ENCODE results near the gene RNF227. TPM values are rescaled to one million over a fixed set of nuclear protein-coding genes. Genes with fewer than 3 reads are reported as not detected.
A peak's percentile ranks its signal among the peaks of the same experiment; 100 is the strongest.

RNF227 gene
- total RNA-seq, 2 experiments from 2014 or later: 3.8 to 4.7 TPM

DNA sequence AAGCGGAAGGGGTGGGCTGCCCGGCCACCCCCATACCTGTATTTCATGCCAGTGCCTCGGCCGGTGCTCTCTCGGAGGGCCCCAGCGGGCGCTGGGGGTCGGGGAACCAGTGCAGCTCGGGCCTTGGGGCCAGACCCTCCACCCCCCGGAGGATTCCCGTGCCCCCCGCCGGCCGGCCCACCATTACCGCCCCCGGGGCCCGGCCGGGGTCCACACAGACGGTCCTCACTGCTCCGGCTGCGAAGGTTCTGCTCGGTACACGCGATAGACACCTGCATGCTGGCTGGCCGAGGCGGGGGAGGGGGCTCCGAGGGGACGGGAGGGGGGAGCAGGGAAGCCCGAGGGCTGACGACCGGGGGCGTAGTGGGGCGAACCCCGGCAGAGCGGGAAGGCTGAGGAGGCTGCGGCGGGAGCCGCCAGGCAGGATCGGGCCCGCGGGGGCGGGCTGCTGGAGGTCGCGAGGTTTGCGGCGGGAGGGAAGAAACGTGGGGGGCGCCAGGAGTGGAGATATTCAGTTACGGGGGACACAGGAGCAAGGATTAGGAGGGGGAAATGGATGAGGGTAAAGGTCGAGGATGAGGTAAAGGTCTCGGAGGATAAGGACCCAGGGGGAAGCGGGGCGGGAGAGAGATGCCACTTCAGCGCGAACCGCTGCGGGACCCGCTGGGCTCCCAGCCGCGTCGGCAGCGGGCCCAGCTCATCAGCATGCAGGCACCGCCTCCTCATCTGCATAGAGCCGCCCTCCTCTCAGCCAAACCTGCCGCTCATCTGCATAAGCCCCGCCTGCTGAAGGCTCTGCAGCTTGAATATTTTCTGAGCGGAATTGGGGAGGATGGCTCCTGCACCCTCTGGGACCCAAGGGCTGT, 13.3 kb upstream of the RNF227 start, which contains the start of gene KCNAB3:
TSS of gene KCNAB3 (minus strand) at position 699 of the 866 bp plus-strand sequence. CDS start at position 278, 421 bp downstream.
- no peak for DNase-seq (ENCODE audit: low spot score)
- H3K27ac ChIP-seq (ENCODE audit: low read depth, low read length, poor library complexity, severe bottlenecking): no peak within 1 kb of the TSS
- POLR2A ChIA-PET: no interaction called here
- H3K4me1 ChIP-seq (ENCODE audit: insufficient read depth, low read length, poor library complexity, severe bottlenecking): peaks cover 21% of the 10 kb centered on the region
- no peak for TF ChIP-seq EZH2phosphoT487 (IDR thresholded peaks at IDR 0.05; ENCODE audit: borderline replicate concordance, low read depth, low read length)
- TF ChIP-seq, protein P1, sequence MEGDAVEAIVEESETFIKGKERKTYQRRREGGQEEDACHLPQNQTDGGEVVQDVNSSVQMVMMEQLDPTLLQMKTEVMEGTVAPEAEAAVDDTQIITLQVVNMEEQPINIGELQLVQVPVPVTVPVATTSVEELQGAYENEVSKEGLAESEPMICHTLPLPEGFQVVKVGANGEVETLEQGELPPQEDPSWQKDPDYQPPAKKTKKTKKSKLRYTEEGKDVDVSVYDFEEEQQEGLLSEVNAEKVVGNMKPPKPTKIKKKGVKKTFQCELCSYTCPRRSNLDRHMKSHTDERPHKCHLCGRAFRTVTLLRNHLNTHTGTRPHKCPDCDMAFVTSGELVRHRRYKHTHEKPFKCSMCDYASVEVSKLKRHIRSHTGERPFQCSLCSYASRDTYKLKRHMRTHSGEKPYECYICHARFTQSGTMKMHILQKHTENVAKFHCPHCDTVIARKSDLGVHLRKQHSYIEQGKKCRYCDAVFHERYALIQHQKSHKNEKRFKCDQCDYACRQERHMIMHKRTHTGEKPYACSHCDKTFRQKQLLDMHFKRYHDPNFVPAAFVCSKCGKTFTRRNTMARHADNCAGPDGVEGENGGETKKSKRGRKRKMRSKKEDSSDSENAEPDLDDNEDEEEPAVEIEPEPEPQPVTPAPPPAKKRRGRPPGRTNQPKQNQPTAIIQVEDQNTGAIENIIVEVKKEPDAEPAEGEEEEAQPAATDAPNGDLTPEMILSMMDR (conservative IDR thresholded peaks at IDR 0.05; ENCODE audit: low read length): no peak
- H3K79me2 ChIP-seq (ENCODE audit: insufficient read depth, low read depth, low read length): peaks cover 32% of the 10 kb centered on the region
- H2AFZ ChIP-seq (ENCODE audit: low read length): no peak within 1 kb of the TSS
- H3K9me2 ChIP-seq (ENCODE audit: insufficient read depth, low read length): no peaks in the 10 kb centered on the region
- intact Hi-C loops (cut with micrococcal nuclease; ENCODE audit: unreplicated experiment): no loop called here
- H3K4me3 ChIP-seq (ENCODE audit: low read depth, low read length, poor library complexity, severe bottlenecking): peak within 1 kb of the TSS; percentile 99
- CTCF ChIA-PET (ENCODE audit: unreplicated experiment): no interaction called here
- H4K20me1 ChIP-seq (ENCODE audit: insufficient read depth, low read length): no peaks in the 10 kb centered on the region
- BruUV-seq (replicated peaks): no TSS peak
- no peaks in the 10 kb centered on the region for H3K9me3 ChIP-seq (ENCODE audit: low read length)
- H3K4me2 ChIP-seq (ENCODE audit: low read length): peak within 1 kb of the TSS; percentile 82
- peaks cover 16% of the 10 kb centered on the region for H3K36me3 ChIP-seq (ENCODE audit: insufficient read depth, low read length)

GRCh38 chr17:7927596-7927995, 11.5 kb upstream of the RNF227 start:
- Histone ChIP-seq H2AFZ (ENCODE audit: low read length) (no peak overlapping the region), H3K9me2 (ENCODE audit: insufficient read depth, low read length) (no peaks in the 10 kb centered on the region), H3K36me3 (ENCODE audit: insufficient read depth, low read length) (peaks cover 15% of the 10 kb centered on the region), H3K9me3 (ENCODE audit: low read length) (no peaks in the 10 kb centered on the region), H4K20me1 (ENCODE audit: insufficient read depth, low read length) (no peaks in the 10 kb centered on the region), H3K4me3 (ENCODE audit: low read depth, low read length, poor library complexity, severe bottlenecking) (no peak overlapping the region), H3K4me1 (ENCODE audit: insufficient read depth, low read length, poor library complexity, severe bottlenecking) (peaks cover 8% of the 10 kb centered on the region), H3K79me2 (ENCODE audit: insufficient read depth, low read depth, low read length) (peaks cover 15% of the 10 kb centered on the region), H3K27ac (ENCODE audit: low read depth, low read length, poor library complexity, severe bottlenecking) (no peak overlapping the region), H3K4me2 (ENCODE audit: low read length) (no peak overlapping the region)
- no peak for TF ChIP-seq EZH2phosphoT487 (IDR thresholded peaks at IDR 0.05; ENCODE audit: borderline replicate concordance, low read depth, low read length)
- TF ChIP-seq, protein P1 (conservative IDR thresholded peaks at IDR 0.05; ENCODE audit: low read length): no peak
- BruUV-seq (replicated peaks): no TSS peak
- no peak for DNase-seq (ENCODE audit: low spot score)
- intact Hi-C loops (cut with micrococcal nuclease; ENCODE audit: unreplicated experiment): no loop called here
- ChIA-PET POLR2A (no interaction called here), CTCF (ENCODE audit: unreplicated experiment) (no interaction called here)

All from OCI-LY7 (cell line).